Endothelial cell (in vitro differentiated cells): ENCODE data around the gene CUL1. TPM values are rescaled to one million over a fixed set of nuclear protein-coding genes. Genes with fewer than 3 reads are reported as not detected.
"Not testable (repeated sequence)": the region's sequence is repeated elsewhere in the genome, so short reads cannot be mapped to it uniquely, and the experiment has no call there.

ENCODE experiments used
- DNase-seq: peaks from one replicate; pipeline ENCODE4 v3.0.0; 2021; ENCODE audit warnings: low spot score
- H3K27ac Mint-ChIP-seq: one replicate; pipeline ENCODE4 v1.8.0; 2021; ENCODE audit warnings: mixed read lengths, inconsistent platforms; ENCODE audit not compliant: unreplicated experiment
- H3K27me3 Mint-ChIP-seq: one replicate; pipeline ENCODE4 v1.8.0; 2021; ENCODE audit warnings: mild to moderate bottlenecking, moderate library complexity, mixed read lengths, inconsistent platforms; ENCODE audit not compliant: unreplicated experiment
- H3K36me3 Mint-ChIP-seq: one replicate; pipeline ENCODE4 v1.8.0; 2021; ENCODE audit warnings: mild to moderate bottlenecking, low read depth, mixed read lengths, inconsistent platforms; ENCODE audit not compliant: unreplicated experiment
- H3K4me1 Mint-ChIP-seq: one replicate; pipeline ENCODE4 v1.8.0; 2021; ENCODE audit warnings: mild to moderate bottlenecking, mixed read lengths, inconsistent platforms; ENCODE audit not compliant: unreplicated experiment
- H3K4me3 Mint-ChIP-seq: one replicate; pipeline ENCODE4 v1.8.0; 2021; ENCODE audit warnings: mild to moderate bottlenecking, mixed read lengths, inconsistent platforms; ENCODE audit not compliant: unreplicated experiment
- H3K9me3 Mint-ChIP-seq: one replicate; pipeline ENCODE4 v1.8.0; 2021; ENCODE audit warnings: mixed read lengths, inconsistent platforms; ENCODE audit not compliant: unreplicated experiment
- CTCF ChIP-seq: fragments of 200-600 bp; sonication (generic); IDR thresholded peaks from one replicate; pipeline ENCODE4 v1.5.0; 2021; ENCODE audit warnings: antibody characterized with exemption; ENCODE audit not compliant: unreplicated experiment
- total RNA-seq: library from RNA; stranded (reverse); fragmentation: NEBNext Ultra II Directional; extraction: Animal tissue kit (Norgen Biotek cat#: 25700); gene quantifications from one replicate; pipeline ENCODE4 v1.2.1, GENCODE V29; 2021; ENCODE audit not compliant: unreplicated experiment

CUL1 gene
- total RNA-seq, 1 donor from 2014 or later = 54.5 TPM

- DNase-seq = no peak
- Mint-ChIP-seq H3K27ac (peak overlapping the region; percentile 0), H3K36me3 (peaks cover 5% of the 10 kb centered on the region), H3K27me3 (peaks cover 2% of the 10 kb centered on the region), H3K4me3 (no peak overlapping the region), H3K9me3 (no peaks in the 10 kb centered on the region), H3K4me1 (peaks cover 55% of the 10 kb centered on the region)
- TF ChIP-seq CTCF = no peak
Observed at GRCh38 chr7:148702876-148703670, 4.4 kb downstream of the CUL1 start.

- H3K4me1 Mint-ChIP-seq = peaks cover 60% of the 10 kb centered on the region
- H3K27me3 Mint-ChIP-seq, H3K9me3 Mint-ChIP-seq, DNase-seq, H3K36me3 Mint-ChIP-seq, H3K4me3 Mint-ChIP-seq, H3K27ac Mint-ChIP-seq: not testable (repeated sequence)
Observed at GRCh38 chr7:148703671-148703962, 4.9 kb downstream of the CUL1 start.

GRCh38 chr7:148704189-148704588 is 5.5 kb downstream of the CUL1 start:
- Mint-ChIP-seq H3K27ac (no peak overlapping the region), H3K9me3 (no peaks in the 10 kb centered on the region), H3K27me3 (peaks cover 2% of the 10 kb centered on the region), H3K4me3 (no peak overlapping the region), H3K36me3 (peaks cover 5% of the 10 kb centered on the region), H3K4me1 (peaks cover 60% of the 10 kb centered on the region)
- TF ChIP-seq CTCF = no peak
- DNase-seq = no peak

GRCh38 chr7:148704970-148705369 is 6.3 kb downstream of the CUL1 start:
- TF ChIP-seq CTCF = no peak
- Mint-ChIP-seq H3K27me3 (peaks cover 2% of the 10 kb centered on the region), H3K27ac (no peak overlapping the region), H3K4me3 (no peak overlapping the region), H3K9me3 (no peaks in the 10 kb centered on the region), H3K4me1 (peaks cover 58% of the 10 kb centered on the region), H3K36me3 (peaks cover 3% of the 10 kb centered on the region)
- DNase-seq = no peak

- no peaks in the 10 kb centered on the region for H3K27me3 Mint-ChIP-seq
- H3K27ac Mint-ChIP-seq = no peak overlapping the region
- TF ChIP-seq CTCF = no peak
- no peaks in the 10 kb centered on the region for H3K36me3 Mint-ChIP-seq
- H3K4me1 Mint-ChIP-seq = peaks cover 44% of the 10 kb centered on the region
- no peaks in the 10 kb centered on the region for H3K9me3 Mint-ChIP-seq
- no peak overlapping the region for H3K4me3 Mint-ChIP-seq
- no peak for DNase-seq
Observed at GRCh38 chr7:148706368-148706767, 7.7 kb downstream of the CUL1 start.
